Upper lobe of left lung (tissue), 6 donors: ENCODE results near the gene RFC3. TPM values are rescaled to one million over a fixed set of nuclear protein-coding genes. Genes with fewer than 3 reads are reported as not detected.

ENCODE experiments used
- ATAC-seq, 2 donors: fragments of 200-7000 bp; cut with Tn5 transposase; one replicate each; pipeline ENCODE4 v1.9.1; 2022; ENCODE audit warnings: mild to moderate bottlenecking in 2 of 2, moderate library complexity in 2 of 2; ENCODE audit not compliant: low FRiP score in 2 of 2
- DNase-seq, 2 donors: peaks; one replicate each; pipeline ENCODE4 v3.0.0-alpha.2; 2019 to 2020
- H3K27ac ChIP-seq, 4 donors: fragments of 200-600 bp; sonication (generic); one replicate each; pipeline ENCODE4 v1.5.1; 2016 to 2019
- H3K27me3 ChIP-seq, 4 donors: fragments of 200-600 bp; sonication (generic); one replicate each; pipeline ENCODE4 v1.5.1; 2017 to 2019
- H3K36me3 ChIP-seq, 4 donors: fragments of 200-600 bp; sonication (generic); one replicate each; pipeline ENCODE4 v1.5.1; 2016 to 2019
- H3K4me1 ChIP-seq, 4 donors: fragments of 200-600 bp; sonication (generic); one replicate each; pipeline ENCODE4 v1.5.1; 2018 to 2019
- H3K4me3 ChIP-seq, 4 donors: fragments of 200-600 bp; sonication (generic); one replicate each; pipeline ENCODE4 v1.5.1; 2017 to 2019; ENCODE audit warnings: mild to moderate bottlenecking in 2 of 4, moderate library complexity in 1 of 4
- H3K9me3 ChIP-seq, 4 donors: fragments of 200-600 bp; sonication (generic); one replicate each; pipeline ENCODE4 v1.5.1; 2018 to 2019
- CTCF ChIP-seq, 6 experiments: fragments of 450-650 bp in 4 of 6; fragments of 200-600 bp in 2 of 6; sonication (generic) in 2 of 6; IDR thresholded peaks; one replicate each; pipeline ENCODE4 v1.5.1; 2016 to 2019; ENCODE audit warnings: antibody characterized with exemption in 6 of 6
- EP300 ChIP-seq, 4 donors: sonication (generic); formaldehyde crosslinking; IDR thresholded peaks; one replicate each; pipeline ENCODE4 v1.5.1; 2017; ENCODE audit warnings: antibody characterized with exemption in 4 of 4, control low read depth in 2 of 4
- POLR2A ChIP-seq, 4 donors: fragments of 450-650 bp; IDR thresholded peaks; one replicate each; pipeline ENCODE4 v1.5.1; 2016 to 2017; ENCODE audit warnings: antibody characterized with exemption in 4 of 4, mild to moderate bottlenecking in 2 of 4
- POLR2AphosphoS5 ChIP-seq, 2 donors: sonication (generic); formaldehyde crosslinking; IDR thresholded peaks; one replicate each; pipeline ENCODE4 v1.5.1; 2017; ENCODE audit warnings: antibody characterized with exemption in 2 of 2
- WGBS, 2 donors: methylation state at CpG; one replicate each; pipeline ENCODE4 v1.1.5; 2017 to 2018; 5-methylcytosine and 5-hydroxymethylcytosine counted together
- total RNA-seq, 6 donors: library from RNA; depleted of rRNA in 4 of 6; stranded (reverse); fragments of >200 nt in 4 of 6; gene quantifications; one replicate each; pipeline versions ENCODE4 v1.1.0 to v1.2.1, GENCODE V29; 2016 to 2021
- donor health status: DM: no; HTN: no; CAD: no; lungs with moderate emphysema.
- donor health status: DM: no; HTN: yes; CAD: no; lungs with severe emphysema.

RFC3 gene
- total RNA-seq, 6 donors from 2014 or later, result 6.9 to 24.4 (median 9.3) TPM

DNA sequence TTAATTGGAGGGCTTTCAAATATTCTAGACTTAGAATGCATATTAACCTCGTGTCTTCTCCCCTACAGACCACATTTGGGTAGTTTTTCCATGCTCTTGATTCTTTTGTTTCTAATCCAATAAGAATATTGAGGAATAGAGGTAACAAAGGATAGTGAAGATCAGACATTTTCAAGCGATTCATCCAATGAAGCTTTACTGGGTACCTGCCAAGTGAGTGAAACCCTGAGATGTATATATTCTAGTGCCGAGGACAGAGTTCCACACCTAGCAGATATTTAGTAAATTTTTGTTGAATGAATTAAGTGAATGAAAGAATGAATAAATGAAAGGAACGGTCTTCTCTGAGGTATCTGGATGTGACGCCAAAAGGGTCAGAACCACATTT is 442 bp upstream of the RFC3 start:
- peaks cover 3 to 16% (median 6%) of the 10 kb centered on the region in 4 donors for H3K4me1 ChIP-seq
- H3K36me3 ChIP-seq, result no peaks in the 10 kb centered on the region
- WGBS, 2 donors, result 29 to 40% methylated on average over 5 of the region's 5 CpGs
- H3K9me3 ChIP-seq, result no peaks in the 10 kb centered on the region
- peak overlapping the region; percentile 29 to 95 (median 87) for H3K4me3 ChIP-seq
- no peak for DNase-seq
- H3K27ac ChIP-seq, result peak overlapping the region; percentile 29 to 82 (median 80)
- ATAC-seq, result no peak
- no peaks in the 10 kb centered on the region for H3K27me3 ChIP-seq
- TF ChIP-seq CTCF (IDR thresholded peaks at IDR 0.05) (no peak), POLR2AphosphoS5 (IDR thresholded peaks at IDR 0.05) (no peak), EP300 (IDR thresholded peaks at IDR 0.05) (no peak), POLR2A (IDR thresholded peaks at IDR 0.05) (no peak)

- Histone ChIP-seq H3K27me3 (no peaks in the 10 kb centered on the region), H3K4me3 (no peak overlapping the region), H3K9me3 (no peaks in the 10 kb centered on the region), H3K27ac (no peak overlapping the region), H3K36me3 (peaks cover 0 to 12% (median 2%) of the 10 kb centered on the region in 4 donors), H3K4me1 (no peaks in the 10 kb centered on the region)
- DNase-seq (no peak), ATAC-seq (no peak)
- no peak for TF ChIP-seq EP300 (IDR thresholded peaks at IDR 0.05)
- TF ChIP-seq POLR2A (IDR thresholded peaks at IDR 0.05), result no peak
- no peak for TF ChIP-seq POLR2AphosphoS5 (IDR thresholded peaks at IDR 0.05)
- TF ChIP-seq CTCF (IDR thresholded peaks at IDR 0.05), result no peak
- 95 to 98% methylated on average over 4 of the region's 4 CpGs for WGBS, 2 donors
Measured at GRCh38 chr13:33825083-33825482, 7.1 kb downstream of the RFC3 start.

- Histone ChIP-seq H3K27me3 (no peaks in the 10 kb centered on the region), H3K9me3 (no peaks in the 10 kb centered on the region), H3K27ac (no peak overlapping the region), H3K4me1 (no peaks in the 10 kb centered on the region), H3K36me3 (peaks cover 2 to 32% (median 8%) of the 10 kb centered on the region in 4 donors), H3K4me3 (no peak overlapping the region)
- TF ChIP-seq EP300 (IDR thresholded peaks at IDR 0.05) (no peak), POLR2AphosphoS5 (IDR thresholded peaks at IDR 0.05) (no peak), POLR2A (IDR thresholded peaks at IDR 0.05) (no peak), CTCF (IDR thresholded peaks at IDR 0.05) (no peak)
- no peak for ATAC-seq
- WGBS, 2 donors, result 94 to 96% methylated on average over 2 of the region's 2 CpGs
- DNase-seq, result no peak
Measured at GRCh38 chr13:33827139-33827538, 9.2 kb downstream of the RFC3 start.

DNA sequence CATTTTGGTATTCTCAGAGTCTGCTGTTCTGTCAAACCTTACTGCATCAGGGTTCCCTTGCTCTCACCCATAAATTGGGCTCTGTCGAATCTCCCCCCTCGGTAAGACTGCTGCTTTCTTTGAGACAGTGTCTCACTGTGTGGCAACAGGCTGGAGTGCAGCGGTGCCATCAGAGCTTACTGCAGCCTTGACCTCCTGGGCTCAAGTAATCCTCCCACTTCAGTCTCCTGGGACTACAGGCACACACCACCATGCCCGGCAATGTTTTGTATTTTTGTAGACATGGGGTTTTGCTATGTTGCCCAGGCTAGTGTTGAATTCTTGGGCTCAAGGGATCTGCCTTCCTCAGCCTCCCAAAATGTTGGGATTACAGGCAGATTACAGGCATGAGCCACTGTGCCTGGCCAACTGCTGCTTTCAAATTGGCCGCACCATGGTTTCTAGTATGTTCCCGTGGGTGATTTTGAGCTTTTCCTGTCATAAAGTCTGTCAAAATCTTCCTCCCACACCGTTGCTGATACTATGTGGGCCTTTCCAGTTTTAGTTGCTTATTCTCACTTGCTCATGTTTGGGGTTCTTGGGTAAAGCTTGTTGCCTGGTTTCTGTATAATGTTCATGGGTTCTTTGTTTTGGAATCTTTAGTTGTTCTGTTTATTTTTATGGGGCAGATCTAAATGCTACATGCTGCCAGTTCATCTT is 10.6 kb downstream of the RFC3 start:
- no peaks in the 10 kb centered on the region for H3K9me3 ChIP-seq
- no peaks in the 10 kb centered on the region for H3K27me3 ChIP-seq
- no peak overlapping the region for H3K4me3 ChIP-seq
- H3K36me3 ChIP-seq, result peaks cover 2 to 32% (median 8%) of the 10 kb centered on the region in 4 donors
- WGBS, 2 donors, result 92 to 93% methylated on average over 7 of the region's 7 CpGs
- H3K27ac ChIP-seq, result no peak overlapping the region
- no peak for TF ChIP-seq POLR2A (IDR thresholded peaks at IDR 0.05)
- DNase-seq (no peak), ATAC-seq (no peak)
- peaks cover 0 to 4% (median 0%) of the 10 kb centered on the region in 4 donors for H3K4me1 ChIP-seq

DNA sequence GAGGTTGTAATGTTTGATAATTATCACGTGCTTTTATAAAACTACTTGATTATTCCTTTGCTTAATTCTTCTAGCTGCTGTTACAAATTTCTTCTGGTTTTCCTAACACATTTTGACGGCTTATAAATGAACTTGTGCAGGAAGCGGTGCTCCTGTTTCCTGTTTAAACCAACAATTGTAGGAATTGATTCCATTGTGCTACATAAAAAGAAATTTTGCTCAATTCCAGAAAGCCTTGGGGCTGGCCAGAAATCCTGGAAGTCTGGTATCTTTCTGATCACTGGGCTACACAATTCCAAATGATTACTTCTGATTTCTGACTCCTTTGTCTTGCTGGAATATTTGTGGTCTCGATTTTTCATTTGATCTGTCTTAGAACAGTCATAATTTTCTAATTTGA is 14.9 kb downstream of the RFC3 start:
- no peak for DNase-seq
- ATAC-seq, result no peak
- no peak for TF ChIP-seq CTCF (IDR thresholded peaks at IDR 0.05)
- TF ChIP-seq EP300 (IDR thresholded peaks at IDR 0.05), result no peak
- no peak for TF ChIP-seq POLR2A (IDR thresholded peaks at IDR 0.05)
- TF ChIP-seq POLR2AphosphoS5 (IDR thresholded peaks at IDR 0.05), result no peak
- H3K4me1 ChIP-seq, result peaks cover 0 to 4% (median 0%) of the 10 kb centered on the region in 4 donors
- no peaks in the 10 kb centered on the region for H3K27me3 ChIP-seq
- no peaks in the 10 kb centered on the region for H3K9me3 ChIP-seq
- H3K4me3 ChIP-seq, result no peak overlapping the region
- H3K27ac ChIP-seq, result peak overlapping the region in 2 of 4 donors; percentile 17 to 42
- WGBS, 2 donors, result 69 to 71% methylated on average over 4 of the region's 4 CpGs
- peaks cover 2 to 30% (median 9%) of the 10 kb centered on the region in 4 donors for H3K36me3 ChIP-seq
